NCI-H2029 (cell line): ENCODE data around the gene PCBP4.

Experiments
- DNase-seq: peaks from one replicate; lab custom pipeline; 2025; lab: John Stamatoyannopoulos, UW

Gene PCBP4

GRCh38 chr3:51955175-51955892 is 11.9 kb downstream of the PCBP4 start, which contains the start of gene GPR62:
Gene GPR62, plus strand, starts transcription at chr3:51955381. Its CDS starts 272 bp downstream, at chr3:51955653.
- no peak for DNase-seq

- DNase-seq, result no peak
These were observed 12.5 kb downstream of the PCBP4 start for GRCh38 chr3:51954713-51955112.

GRCh38 chr3:51954105-51954504 is 13.1 kb downstream of the PCBP4 start:
- DNase-seq, result no peak

- peak; percentile 57 for DNase-seq
These were observed 13.8 kb downstream of the PCBP4 start for GRCh38 chr3:51953445-51953844.

DNA sequence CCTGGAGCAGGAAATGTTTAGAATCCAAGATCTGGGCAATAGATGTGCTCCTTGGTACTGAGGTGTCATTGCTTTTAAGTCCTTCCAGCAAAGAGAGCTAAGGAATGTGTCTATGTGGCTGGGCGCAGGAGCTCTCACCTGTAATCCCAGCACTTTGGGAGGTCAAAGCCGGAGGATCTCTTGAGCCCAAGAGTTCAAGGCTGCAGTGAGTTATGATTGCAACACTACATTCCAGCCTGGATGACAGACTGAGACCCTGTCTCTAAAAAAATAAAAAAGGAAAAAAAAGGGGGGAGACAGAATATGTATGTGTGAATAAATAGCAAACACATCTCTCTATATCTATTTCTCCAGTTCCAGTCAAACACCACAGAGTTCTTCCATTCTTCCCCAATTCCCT is 16.4 kb downstream of the PCBP4 start:
- no peak for DNase-seq

DNA sequence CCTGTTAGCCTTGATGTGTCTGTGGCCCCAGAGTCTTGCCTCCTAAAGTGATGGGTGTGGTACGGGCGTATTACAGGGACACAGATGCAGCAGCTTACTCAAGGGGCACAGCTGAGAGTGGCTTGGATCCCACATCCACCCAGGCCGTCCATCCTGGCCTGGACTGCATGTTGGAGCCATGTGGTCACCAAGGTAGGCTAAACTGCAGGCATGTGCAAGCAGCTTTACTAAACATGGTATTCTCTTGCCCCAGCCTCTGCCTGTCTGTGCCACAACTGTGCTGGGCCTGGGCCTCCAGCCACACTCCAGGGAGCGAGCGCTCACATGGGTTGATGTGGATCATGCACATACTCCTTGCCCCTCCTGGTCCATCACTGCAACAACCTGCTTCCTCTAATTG is 18.1 kb downstream of the PCBP4 start:
- no peak for DNase-seq

DNA sequence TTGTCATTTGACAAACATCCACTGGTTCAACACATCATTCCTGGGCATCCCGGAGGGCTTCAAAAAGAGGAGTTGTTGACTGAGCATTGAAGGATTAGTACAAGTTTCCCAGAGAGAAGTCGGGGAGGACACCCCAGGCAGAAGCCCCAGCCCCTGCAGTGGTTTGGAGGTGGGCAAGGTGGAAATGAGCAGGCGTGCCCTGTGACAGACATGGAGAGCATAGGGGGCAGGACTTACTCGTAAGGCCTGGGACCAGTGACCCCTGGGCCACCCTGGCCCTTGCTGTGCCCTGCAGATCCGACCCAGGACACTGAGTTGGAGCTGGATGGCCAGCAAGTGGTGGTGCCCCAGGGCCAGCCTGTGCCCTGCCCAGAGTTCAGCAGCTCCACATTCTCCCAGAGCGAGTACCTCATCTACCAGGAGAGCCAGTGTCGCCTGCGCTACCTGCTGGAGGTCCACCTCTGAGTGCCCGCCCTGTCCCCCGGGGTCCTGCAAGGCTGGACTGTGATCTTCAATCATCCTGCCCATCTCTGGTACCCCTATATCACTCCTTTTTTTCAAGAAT is 19.2 kb downstream of the PCBP4 start:
- DNase-seq, result no peak

- DNase-seq, result no peak
These were observed 19.9 kb downstream of the PCBP4 start for GRCh38 chr3:51947215-51947900.

GRCh38 chr3:51946796-51947195 is 20.5 kb downstream of the PCBP4 start:
- DNase-seq, result no peak

GRCh38 chr3:51945926-51946705 is 21.1 kb downstream of the PCBP4 start:
- no peak for DNase-seq

GRCh38 chr3:51945031-51945840 is 22.0 kb downstream of the PCBP4 start:
- no peak for DNase-seq

- no peak for DNase-seq
These were observed 22.7 kb downstream of the PCBP4 start for GRCh38 chr3:51944451-51945021.

- DNase-seq, result no peak
These were observed 23.5 kb downstream of the PCBP4 start for GRCh38 chr3:51943451-51944391.

DNA sequence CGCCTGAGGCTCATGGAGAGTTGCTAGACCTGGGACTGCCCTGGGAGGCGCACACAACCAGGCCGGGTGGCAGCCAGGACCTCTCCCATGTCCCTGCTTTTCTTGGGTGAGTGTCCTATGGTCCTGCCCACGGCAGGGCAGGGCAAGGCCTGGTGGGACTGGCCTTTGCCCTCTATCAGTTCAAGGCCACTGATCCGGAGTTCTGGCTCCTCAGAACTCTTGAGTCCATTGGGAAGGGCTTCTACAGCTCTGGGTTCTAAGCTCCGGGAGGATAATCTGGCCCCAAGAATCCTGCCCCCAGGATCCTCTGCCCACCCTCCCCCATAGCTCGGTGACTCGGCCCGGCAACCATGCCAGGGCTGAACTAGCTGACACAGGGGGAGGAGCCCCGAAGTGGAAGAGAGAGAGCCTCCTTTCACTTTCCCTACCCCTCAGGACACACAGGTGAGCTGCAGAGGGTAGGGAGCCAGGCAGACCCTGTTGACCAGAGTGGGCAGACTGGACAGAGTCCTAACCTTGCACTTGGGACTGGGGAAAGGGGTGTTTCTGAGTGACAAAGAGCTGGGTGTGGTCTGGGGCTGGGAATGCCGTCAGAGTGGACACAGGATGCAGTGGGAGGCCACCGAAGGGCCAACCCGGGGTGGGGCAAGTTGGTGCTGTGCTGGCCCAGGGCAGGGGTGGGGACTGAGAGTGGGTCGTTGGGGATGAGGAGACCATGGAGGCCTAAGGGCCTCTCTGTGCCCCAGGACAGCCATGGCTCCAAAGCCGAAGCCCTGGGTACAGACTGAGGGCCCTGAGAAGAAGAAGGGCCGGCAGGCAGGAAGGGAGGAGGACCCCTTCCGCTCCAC is 24.4 kb downstream of the PCBP4 start:
- no peak for DNase-seq

- peak; percentile 97 for DNase-seq
These were observed 25.3 kb downstream of the PCBP4 start, which contains the start of the genes PARP3 and RRP9 for GRCh38 chr3:51941798-51942602. Gene PARP3, plus strand, starts transcription at chr3:51942363. Its CDS starts 993 bp downstream, at chr3:51943356. Gene RRP9, minus strand, starts transcription at chr3:51941904. Its CDS starts 37 bp downstream, at chr3:51941867.

DNA sequence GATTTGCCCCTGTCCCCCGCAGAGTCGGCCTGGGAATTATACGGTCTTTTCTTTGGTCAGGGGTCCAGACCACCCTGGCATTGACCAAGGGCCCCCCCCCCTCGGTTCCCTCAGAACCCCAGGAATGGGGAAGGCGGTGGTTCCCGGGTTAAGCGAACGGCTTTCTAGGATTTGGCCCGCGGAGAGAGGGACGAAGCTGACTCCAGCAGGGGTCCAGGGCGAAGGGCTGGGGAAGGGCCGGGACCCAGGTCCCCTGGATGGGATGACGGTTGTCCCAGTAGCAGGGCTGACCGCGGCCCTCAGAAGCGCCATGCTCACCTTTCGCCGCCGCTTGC is 25.8 kb downstream of the PCBP4 start:
- DNase-seq, result no peak

- DNase-seq, result no peak
These were observed 26.4 kb downstream of the PCBP4 start for GRCh38 chr3:51940648-51941462.
